GM10847 (cell line): ENCODE results near the gene RNF215.

Source experiments
- POLR2A ChIP-seq: IDR thresholded peaks from 2 replicates; pipeline ENCODE4 v1.6.1; 2011; ENCODE audit not compliant: insufficient read length; ENCODE audit errors: extremely low read depth

RNF215 gene

DNA sequence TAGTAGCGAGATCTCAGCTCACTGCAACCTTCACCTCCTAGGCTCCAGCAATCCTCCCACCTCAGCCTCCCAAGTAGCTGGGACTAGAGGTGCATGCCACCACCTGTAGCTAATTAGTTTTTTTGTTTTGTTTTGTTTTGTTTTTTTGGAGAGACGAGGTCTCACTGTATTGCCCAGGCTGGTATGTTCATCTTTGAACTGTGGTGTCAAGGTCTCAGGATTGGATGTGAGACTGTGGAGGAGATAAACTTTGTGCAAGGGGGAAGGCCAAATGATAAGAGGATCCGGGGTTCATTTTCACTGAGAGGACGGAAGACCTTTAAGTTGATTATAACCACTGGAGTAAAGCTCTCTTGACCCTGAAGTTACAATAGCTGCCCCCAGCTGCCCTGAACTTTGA lies 18.5 kb upstream of the RNF215 start:
- no peak for TF ChIP-seq POLR2A

DNA sequence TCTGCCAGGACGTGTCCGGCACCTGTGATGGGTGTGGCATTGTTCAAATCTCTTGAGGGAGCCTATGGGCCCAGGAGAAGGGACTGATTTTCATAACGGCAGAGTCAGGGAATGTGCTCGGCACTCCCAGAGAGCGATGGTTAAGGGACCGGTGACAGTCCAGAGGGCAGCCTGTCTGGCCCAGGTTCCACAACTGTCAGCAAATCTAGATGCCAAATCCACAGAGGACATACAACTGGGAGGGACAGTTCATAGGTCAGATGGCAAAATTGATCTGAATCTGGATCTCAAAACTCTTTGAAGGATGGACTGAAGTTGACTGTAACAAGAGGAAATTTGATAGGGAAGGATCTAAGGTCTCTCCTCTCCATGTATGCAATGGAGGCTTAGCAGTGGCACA lies 17.1 kb upstream of the RNF215 start:
- TF ChIP-seq POLR2A, result no peak

GRCh38 chr22:30402028-30402765 lies 15.0 kb upstream of the RNF215 start:
- TF ChIP-seq POLR2A, result no peak

DNA sequence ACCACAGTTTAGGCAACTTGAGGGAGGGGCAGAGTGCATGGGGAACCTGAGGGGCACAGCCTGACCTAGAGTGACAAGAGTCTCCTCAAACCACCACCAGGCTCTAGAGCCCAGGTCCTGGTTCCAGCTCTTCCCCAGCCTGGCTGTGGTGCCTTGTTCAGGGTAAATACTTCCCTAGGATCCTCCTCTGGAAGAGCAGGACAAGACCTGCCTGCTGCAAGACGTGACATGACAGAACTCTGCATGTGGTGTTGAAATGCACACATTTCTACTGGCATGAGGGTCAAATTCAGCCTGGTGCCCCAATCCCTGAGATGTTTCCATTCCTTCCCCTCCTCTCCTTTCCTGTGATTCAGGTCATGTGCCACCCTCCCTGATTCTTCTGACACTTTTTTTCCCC lies 12.9 kb upstream of the RNF215 start:
- no peak for TF ChIP-seq POLR2A

DNA sequence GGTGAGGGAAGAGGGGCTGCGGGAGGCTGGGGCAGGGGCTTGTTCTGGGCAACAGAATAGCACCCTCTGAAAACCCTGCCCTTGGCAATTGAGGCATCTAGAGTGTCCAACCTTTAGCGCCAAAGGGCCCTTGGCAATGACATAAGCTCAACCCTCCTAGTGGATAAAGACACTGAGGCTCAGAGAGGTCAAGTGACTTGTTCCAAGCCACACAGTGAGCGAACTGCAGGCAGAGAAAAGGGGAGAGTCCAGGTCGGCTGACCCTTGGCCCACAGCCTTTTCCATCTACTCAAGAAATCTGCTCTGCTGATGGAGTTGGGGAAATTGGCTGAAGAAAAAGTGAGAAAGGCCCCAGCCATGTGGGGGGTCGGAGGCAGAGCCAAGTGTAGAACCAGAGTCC lies 12.5 kb upstream of the RNF215 start:
- TF ChIP-seq POLR2A, result no peak

DNA sequence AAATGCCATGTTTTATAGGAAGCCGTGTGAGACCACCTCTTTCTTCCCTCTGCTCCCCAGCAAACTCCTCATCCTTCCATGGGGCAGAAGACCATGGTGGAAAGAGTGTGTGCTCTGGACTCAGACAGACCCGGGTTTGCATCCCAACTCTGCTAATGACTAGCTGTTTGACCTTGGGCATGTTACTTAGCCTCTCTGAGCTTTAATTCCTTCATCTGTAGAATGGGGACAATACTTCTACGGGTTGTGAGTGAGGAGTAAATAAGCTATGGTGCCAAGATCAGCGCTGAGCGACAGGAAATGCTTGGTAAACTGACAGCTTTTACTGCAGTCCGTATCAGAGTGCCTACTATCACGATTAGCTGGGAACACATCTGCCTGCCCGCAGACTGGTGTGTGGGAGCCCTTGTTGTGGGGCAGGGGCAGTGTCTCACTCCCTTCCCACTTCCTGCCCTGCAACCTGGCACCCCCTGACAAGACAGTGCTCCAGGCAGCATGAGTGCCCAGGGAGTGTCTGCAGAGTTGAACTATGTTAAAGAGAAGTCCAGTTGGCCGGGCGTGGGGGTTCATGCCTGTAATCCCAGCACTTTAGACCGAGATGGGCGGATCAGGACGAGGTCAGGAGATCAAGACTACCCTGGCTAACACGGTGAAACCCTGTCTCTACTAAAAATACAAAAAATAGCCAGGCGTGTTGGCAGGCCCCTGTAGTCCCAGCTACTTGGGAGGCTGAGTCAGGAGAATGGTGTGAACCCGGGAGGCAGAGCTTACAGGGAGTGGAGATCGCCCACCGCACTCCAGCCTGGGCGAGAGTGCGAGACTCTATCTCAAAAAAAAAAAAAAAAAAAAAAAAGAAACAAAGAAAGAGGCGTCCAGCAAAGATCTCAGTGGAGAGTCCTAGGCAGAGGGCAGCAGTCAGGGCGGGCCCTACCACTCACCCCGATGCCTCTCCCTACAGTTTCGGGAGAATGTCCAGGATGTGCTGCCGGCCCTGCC lies 11.8 kb upstream of the RNF215 start:
- TF ChIP-seq POLR2A, result no peak

GRCh38 chr22:30397656-30398635 lies 10.7 kb upstream of the RNF215 start:
- TF ChIP-seq POLR2A, result no peak

DNA sequence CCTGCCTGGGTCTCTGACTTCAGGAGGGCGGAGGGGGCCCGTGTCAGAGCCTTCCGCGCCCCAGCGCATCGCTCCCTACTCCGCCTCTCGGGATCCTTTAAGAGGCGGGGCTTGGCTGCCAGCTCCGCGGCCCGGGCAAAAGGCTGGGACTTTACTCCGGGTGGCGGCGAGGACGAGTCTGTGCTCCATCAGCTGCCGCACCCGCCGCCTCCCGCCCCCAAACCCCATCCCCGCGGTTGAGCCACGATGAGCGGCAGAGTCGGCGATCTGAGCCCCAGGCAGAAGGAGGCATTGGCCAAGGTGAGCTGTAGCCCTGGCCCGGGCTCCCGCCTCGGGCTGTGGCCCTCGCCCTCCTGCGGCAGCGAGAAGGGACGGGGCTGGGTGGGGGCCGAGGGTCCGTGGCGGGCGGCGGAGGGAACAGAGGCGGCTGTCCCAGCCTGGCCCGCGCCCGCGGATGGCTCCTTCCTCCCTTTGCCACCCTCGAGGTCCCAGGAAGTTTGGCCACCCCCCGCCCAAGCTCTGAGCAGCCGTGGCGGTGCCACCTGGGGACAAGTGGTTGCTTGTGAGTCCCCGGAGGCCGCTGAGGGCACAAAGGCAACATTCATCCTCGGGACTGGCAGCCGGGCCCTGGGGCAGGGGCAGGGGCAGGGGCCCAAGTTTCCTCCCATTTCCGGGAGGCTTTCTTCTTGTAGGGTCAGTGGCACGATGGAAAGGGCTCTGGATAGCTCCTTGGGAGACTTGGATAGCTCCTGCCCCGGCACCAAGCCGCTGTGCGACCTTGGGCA lies 9.9 kb upstream of the RNF215 start, which contains the start of gene SEC14L2:
Gene SEC14L2, plus strand, starts transcription at position 148 of the 785 bp plus-strand sequence. Its CDS starts 99 bp downstream, at position 247.
- no peak for TF ChIP-seq POLR2A

- TF ChIP-seq POLR2A, result no peak
Measured at GRCh38 chr22:30393885-30394284, 6.7 kb upstream of the RNF215 start.

DNA sequence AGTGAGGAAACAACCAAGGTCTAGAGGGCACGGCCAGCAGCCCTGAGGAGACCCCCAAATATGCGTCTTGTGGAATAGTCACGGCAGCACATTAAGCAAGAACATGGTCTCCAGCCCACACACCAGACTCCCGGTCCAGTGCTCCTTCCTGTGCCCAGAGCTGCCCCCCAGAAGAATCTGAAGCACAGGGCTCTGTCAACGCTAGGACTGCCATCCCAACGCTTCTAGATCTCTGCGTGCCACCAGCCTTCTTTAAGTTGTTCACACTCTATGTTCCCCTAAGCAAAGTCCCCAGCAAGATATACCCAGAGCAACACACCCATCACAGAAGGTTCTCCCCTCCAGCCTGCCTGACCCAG lies 6.1 kb upstream of the RNF215 start:
- no peak for TF ChIP-seq POLR2A

DNA sequence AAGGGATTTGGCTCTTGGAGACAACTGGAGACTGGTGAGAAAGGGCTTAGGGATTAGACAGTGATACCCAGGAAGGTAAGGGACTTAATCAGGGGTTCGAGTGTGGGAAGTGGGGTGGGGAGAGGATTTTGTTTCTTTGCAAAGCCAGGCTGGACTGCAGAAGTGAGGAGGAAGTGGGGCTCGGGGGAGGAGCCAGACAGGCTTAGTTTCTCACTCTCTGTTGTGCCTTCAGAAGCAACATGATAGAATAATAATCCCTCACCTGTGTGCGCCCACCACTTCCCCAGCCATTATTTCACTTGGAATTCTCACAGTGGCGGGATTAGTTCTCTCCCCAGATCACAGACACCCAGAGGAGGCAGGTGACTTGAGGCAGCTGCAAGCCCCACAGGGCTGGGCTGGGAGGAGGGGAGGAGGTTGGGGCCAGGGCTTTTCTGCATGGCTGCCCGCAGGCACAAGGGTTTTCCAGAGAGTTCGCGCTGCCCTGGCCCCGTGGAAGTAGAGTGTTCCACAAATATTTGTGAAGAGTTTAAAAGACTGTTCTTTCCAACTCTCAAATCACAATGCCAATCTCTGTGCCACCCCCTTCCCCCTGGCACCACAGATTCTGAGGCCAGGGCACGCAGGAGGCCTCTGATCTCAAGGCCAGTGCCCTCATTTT lies 5.6 kb upstream of the RNF215 start:
- TF ChIP-seq POLR2A, result no peak

GRCh38 chr22:30390974-30391691 lies 3.9 kb upstream of the RNF215 start:
- no peak for TF ChIP-seq POLR2A

GRCh38 chr22:30386608-30386959 lies 627 bp downstream of the RNF215 start:
- no peak for TF ChIP-seq POLR2A

DNA sequence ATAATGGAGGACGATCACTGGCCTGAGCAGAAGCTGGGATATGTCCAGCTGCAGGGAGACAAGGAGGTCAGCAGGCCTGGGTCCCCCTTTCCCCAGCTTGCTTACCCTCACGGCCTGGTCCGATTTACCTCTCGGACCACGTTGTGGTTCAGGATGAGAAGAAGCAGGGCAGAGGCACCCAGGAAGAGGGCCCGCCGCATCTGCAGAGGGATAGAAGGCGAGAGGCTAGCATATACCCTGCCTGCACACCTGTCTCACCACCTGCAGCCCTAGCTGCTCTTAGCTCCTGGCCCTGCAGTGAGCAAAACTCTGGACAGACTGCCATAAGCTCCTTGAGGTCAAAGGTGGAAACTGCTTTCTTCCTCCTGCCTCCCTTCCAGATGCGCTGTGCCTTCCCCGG lies 1.3 kb downstream of the RNF215 start:
- TF ChIP-seq POLR2A, result no peak

DNA sequence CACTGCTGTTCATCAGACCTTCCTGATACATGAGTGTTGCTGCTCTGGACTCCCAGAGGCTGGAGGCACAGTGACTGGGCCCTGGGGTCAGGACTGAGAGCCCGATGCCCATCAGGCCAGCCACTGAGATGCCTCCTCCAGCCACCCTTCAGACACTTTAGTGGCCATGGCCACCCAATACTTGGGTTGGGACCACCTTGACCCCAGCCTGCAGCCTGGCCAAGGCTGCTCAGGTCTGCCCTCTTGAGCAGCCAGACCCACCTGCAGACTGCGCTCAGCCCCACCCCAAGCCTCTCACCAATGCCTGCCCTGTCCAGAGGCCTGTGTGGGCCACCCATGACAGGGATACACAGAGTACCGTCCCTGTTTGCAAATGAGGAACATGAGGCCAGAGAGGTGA lies 4.2 kb downstream of the RNF215 start:
- no peak for TF ChIP-seq POLR2A
